Occipital lobe (tissue), 2 donors: ENCODE data around the gene GPATCH2L. TPM values are rescaled to one million over a fixed set of nuclear protein-coding genes. Genes with fewer than 3 reads are reported as not detected.

ENCODE experiments used
- DNase-seq: peaks from one replicate; lab custom pipeline; 2025; lab: John Stamatoyannopoulos, UW
- total RNA-seq: library from RNA; depleted of rRNA; stranded (reverse); fragments of >200 nt; gene quantifications from one replicate; pipeline ENCODE4 v1.2.3, GENCODE V29; 2014

GPATCH2L gene
- total RNA-seq, 1 donor from 2014 or later = 112 TPM

- no peak for DNase-seq
These were observed 104.8 kb downstream of the GPATCH2L start for GRCh38 chr14:76256545-76256944.

GRCh38 chr14:76257111-76257803 lies 105.5 kb downstream of the GPATCH2L start:
- DNase-seq = no peak

- no peak for DNase-seq
These were observed 106.2 kb downstream of the GPATCH2L start for GRCh38 chr14:76257842-76258397.

GRCh38 chr14:76259029-76259735 lies 107.5 kb downstream of the GPATCH2L start:
- no peak for DNase-seq

- no peak for DNase-seq
These were observed 109.0 kb downstream of the GPATCH2L start for GRCh38 chr14:76260749-76261148.

- DNase-seq = no peak
These were observed 109.7 kb downstream of the GPATCH2L start for GRCh38 chr14:76261371-76261811.

GRCh38 chr14:76262641-76263040 lies 110.9 kb downstream of the GPATCH2L start:
- no peak for DNase-seq

Other genes with a start within 250 kb of the GPATCH2L start
- 33.2 TPM for gene TGFB3, start 169.9 kb upstream of the GPATCH2L start, total RNA-seq
- 28.2 TPM for gene IFT43, start 166.2 kb upstream of the GPATCH2L start, total RNA-seq
- gene ESRRB, start 224.2 kb downstream of the GPATCH2L start, total RNA-seq = 0.31 TPM